Stimulated activated naive CD4-positive, alpha-beta T cell treated with Interleukin-2 at 50 U/mL for 16 hours (primary cell): ENCODE measurements around the gene AUP1.

ENCODE experiments used
- DNase-seq: peaks from one replicate; lab custom pipeline; 2025; lab: John Stamatoyannopoulos, UW

Gene AUP1

GRCh38 chr2:74535440-74535965 is 6.0 kb upstream of the AUP1 start:
- no peak for DNase-seq

- DNase-seq, result no peak
These were observed 4.9 kb upstream of the AUP1 start for GRCh38 chr2:74534411-74534810.

- no peak for DNase-seq
These were observed 4.0 kb upstream of the AUP1 start for GRCh38 chr2:74533464-74533863.

- no peak for DNase-seq
These were observed 2.7 kb upstream of the AUP1 start for GRCh38 chr2:74532222-74532621.

- DNase-seq, result no peak
These were observed 2.2 kb upstream of the AUP1 start for GRCh38 chr2:74531666-74532065.

- DNase-seq, result peak; percentile 45
These were observed 1.0 kb upstream of the AUP1 start for GRCh38 chr2:74530239-74531187.

- no peak for DNase-seq
These were observed 728 bp downstream of the AUP1 start for GRCh38 chr2:74528600-74529356.

GRCh38 chr2:74527741-74528140 is 1.8 kb downstream of the AUP1 start:
- no peak for DNase-seq

DNA sequence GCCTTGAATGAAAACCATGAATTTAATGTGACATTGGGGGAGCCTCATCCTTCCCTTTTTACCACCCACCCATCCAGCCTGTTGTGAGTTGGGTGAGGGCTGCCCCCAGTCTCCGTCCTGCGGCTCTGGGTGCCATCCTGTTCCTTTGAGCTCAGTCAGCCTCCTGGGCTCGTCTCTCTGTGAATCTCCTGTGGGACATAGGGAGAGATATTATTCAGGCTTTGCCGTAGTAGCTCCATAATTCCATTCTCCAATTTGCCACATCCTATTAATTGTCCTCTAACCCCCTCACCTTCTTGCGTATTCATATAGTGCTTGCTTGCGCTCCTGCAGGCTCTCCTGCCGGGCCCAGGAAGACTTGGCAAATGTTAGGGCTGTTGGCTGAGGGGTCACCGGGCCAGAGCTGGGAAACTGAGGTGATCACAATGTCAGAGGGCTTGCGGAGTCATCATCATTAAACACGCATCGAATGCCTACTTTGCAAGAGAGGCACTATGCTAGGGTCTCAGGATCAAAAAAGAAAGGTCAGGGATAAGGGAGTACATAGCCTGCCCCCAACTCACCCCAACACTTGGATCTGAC is 2.8 kb downstream of the AUP1 start:
- no peak for DNase-seq

- DNase-seq, result no peak
These were observed 3.5 kb downstream of the AUP1 start, which contains the start of gene DQX1 for GRCh38 chr2:74525717-74526648. TSS of gene DQX1 (minus strand) at chr2:74526231. CDS start at chr2:74525729, 502 bp downstream.

GRCh38 chr2:74524955-74525716 is 4.4 kb downstream of the AUP1 start:
- no peak for DNase-seq

- no peak for DNase-seq
These were observed 5.5 kb downstream of the AUP1 start for GRCh38 chr2:74524005-74524404.

GRCh38 chr2:74522516-74522915 is 7.0 kb downstream of the AUP1 start:
- DNase-seq, result no peak

DNA sequence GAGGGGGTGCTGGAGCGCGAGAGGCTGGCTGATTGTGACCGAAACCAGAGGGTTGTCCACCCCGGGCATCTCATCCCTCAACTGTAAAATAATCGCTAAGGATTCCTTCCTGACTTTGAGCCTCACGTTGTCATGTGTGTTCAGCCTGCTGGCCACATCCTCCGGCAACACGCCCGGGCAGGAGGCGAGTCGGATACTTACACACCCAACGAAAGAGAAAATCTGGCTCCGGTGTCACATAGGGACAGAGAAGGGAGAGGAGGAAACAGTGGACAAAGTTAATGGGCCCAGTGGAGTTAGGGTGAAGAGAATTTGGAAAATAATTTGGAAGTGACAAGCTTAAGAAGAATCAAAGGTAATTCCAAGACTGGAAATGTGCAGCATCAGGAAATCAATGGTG is 12.9 kb downstream of the AUP1 start:
- no peak for DNase-seq

GRCh38 chr2:74515981-74516633 is 13.4 kb downstream of the AUP1 start:
- peak; percentile 75 for DNase-seq

GRCh38 chr2:74515271-74515980 is 14.1 kb downstream of the AUP1 start:
- no peak for DNase-seq

- DNase-seq, result no peak
These were observed 14.9 kb downstream of the AUP1 start, which contains the start of gene TLX2 for GRCh38 chr2:74514368-74515270. TSS of gene TLX2 (plus strand) at chr2:74514450. CDS start at chr2:74514807, 357 bp downstream.
